8988T (cell line): ENCODE results near the gene CCSAP.
"Not testable (repeated sequence)": the region's sequence is repeated elsewhere in the genome, so short reads cannot be mapped to it uniquely, and the experiment has no call there.

Experiments
- DNase-seq: peaks from one replicate; pipeline ENCODE4 v3.0.0; 2011

CCSAP gene

DNA sequence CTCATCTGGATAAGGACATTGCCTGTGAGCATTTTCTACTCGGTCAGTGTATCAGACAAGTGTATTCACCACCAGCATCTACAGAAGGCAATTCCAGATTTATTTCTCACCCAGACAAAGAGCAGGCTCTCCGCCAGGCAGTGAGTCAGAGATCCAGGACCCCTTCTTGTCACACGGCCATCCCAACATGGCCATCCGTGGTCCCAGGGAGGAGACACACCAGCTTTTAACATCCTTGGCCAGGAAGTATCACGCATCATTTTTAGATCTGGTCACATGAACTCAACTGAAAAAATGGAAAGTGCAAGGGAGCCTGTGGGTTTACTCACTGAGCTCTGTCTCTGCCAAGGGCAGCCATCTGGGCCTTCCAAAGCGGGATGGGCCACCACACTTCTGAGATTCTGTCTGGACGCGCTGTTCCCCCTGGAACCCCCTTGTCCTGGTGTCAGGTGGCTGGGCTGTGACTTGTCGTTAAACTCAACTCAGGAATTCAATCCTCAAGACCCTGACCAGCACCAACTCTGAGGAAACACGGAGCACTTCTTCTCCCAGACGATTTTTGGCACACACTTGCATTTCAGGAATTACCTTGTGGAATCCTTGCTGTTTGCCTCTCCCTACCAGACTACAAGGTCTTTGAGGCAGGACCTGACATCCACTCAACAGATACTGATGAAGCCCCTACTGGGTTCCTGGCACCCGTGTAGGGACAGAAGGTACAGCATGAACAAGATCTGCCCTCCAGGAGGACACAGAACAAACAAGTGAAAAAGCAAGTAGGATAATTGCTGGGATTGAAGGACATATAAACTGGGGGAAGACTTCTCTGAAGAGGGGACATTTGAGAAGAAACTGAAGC, 21.6 kb upstream of the CCSAP start:
- no peak for DNase-seq

DNA sequence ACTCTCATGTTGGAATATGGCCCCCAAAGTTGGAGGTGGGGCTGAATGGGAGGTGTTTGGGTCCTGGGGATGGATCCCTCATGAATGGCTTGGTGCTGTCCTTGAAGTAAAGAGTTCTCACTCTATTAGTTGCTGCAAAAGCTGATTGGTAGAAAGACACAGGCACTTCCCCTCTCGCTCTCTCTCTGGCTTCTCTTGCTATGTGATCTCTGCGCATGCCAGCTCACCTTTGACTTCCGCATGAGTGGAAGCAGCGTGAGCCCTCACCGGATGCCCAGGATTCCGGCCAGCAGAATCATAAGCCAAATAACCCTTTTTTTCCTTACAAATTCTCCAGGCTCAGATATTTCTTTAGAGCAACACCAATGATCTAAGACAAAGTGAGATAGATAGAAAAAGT, 20.9 kb upstream of the CCSAP start:
- DNase-seq: no peak

DNA sequence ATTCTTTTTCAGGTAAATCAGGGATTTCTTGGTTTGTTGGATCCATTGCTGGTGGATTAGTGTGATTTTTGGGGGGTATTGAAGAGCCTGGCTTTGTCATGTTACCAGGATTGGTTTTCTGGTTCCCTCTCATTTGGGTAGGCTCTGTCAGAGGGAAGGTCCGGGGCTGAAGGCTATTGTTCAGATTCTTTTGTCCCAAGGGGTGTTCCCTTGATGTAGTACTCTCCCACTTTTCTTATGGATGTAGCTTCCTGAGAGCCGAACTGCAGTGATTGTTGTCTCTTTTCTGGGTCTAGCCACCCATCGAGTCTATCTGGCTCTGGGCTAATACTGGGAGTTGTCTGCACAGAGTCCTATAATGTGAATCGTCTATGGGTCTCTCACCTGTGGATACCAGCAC, 17.6 kb upstream of the CCSAP start:
- no peak for DNase-seq

DNA sequence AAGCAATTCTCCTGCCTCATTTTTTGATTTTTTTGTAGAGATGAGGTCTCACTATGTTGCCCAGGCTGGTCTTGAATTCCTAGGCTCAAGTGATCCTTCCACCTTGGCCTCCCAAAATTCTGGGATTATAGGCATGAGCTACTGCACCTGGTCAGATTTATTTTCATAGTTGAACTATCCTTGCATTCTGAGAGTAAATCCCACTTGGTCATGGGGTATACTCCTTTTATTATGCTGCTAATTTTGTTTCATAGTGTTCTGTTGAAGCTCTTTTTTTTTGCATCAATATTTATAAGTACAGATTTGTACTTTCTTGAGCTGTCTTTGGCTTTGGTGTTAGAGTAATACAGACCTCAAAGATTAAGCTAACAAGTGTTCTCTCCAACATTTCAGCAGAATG, 12.8 kb upstream of the CCSAP start:
- DNase-seq: no peak

DNA sequence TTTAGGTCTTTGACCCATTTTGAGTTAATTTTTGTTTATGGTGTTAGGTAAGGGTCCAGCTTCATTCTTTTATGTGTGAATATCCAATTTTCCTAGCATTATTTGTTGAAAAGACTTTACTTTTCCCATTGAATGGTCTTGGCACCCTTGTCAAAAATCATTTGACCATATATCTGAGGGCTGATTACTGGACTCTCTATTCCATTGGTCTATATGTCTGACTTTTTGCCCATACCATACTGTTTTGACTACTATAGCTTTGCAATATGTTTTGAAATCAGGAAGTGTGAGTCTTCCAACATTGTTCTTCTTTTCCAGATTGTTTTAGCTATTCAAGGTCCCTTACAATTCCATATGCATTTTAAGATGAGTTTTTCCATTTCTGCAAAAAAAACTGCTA, 11.4 kb upstream of the CCSAP start:
- DNase-seq: no peak

DNA sequence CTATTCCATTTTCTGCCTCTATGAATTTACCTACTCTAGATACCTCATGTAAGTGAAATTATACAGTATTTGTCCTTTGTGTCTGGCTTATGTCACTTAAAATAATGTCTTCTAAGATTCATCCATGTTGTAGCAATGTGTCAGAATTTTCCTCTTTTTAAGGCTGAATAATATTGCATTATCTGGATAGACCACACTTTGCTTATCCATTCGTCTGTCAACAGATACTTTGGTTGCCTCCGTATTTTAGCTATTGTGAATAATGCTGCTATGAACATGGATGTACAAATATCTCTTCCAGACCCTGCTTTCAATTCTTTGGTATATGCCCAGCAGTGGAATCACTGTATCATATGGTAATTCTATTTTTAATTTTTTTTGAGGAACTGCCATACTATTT, 10.1 kb upstream of the CCSAP start:
- no peak for DNase-seq

DNA sequence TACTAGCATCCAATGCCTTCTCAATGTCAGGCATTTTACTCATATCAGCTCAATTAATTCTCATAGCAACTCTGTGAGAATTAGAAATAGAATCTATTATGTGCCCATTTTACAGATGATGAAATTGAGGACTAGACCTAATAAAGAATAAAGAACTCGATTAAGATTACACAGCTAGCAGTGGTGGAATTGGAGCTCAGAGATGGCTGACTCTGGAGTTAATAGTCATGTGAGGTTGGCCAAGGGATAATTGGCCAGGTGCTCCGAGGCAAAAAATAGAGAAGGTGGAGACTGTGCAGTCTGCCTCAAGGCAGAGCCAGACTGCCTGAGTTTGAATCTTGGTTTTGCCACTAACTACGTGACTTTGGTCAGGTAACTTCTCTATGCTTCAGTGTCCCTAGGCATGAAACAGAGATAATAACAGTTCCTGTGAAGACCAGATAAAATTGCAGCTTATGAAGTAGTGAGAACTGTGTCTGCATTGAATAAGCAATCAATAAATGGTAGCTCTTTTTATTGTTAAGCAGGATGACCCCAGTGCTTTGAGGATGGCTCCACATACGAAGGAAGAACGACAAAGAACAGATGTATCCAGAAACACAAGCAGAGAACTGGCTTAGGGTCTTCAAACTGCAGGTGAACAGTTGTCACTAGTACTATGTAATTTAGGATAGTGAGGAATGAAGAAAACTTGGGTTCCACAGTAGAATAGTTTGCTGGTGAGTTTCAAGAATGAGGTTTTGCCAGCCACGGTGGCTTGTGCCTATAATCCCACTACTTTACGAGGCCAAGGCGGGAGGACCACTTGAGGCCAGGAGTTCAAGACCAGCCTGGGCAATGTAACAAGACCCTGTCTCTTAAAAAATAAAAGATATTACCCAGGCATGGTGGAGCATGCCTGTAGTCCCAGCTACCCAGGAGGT, 6.9 kb upstream of the CCSAP start:
- no peak for DNase-seq

DNA sequence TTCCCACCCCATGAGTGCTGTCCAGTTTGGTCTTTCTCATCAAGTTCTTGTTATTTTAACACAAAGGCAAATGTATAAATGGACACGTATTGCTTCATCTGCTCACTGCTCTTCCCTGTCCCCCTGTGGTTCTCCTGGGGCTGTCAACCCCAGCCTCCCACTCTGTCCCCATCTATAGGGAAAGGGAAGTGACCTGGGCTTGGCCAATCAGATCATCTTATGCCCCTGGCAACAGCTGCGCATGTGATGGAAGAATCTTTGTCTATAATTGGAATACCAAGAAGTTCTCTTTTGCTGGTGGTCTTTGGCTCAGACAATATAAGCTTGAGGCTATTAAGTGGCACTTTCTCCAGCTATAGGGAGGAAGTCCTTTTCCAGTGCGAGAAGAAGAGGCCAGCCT, 4.7 kb upstream of the CCSAP start:
- DNase-seq: no peak

DNA sequence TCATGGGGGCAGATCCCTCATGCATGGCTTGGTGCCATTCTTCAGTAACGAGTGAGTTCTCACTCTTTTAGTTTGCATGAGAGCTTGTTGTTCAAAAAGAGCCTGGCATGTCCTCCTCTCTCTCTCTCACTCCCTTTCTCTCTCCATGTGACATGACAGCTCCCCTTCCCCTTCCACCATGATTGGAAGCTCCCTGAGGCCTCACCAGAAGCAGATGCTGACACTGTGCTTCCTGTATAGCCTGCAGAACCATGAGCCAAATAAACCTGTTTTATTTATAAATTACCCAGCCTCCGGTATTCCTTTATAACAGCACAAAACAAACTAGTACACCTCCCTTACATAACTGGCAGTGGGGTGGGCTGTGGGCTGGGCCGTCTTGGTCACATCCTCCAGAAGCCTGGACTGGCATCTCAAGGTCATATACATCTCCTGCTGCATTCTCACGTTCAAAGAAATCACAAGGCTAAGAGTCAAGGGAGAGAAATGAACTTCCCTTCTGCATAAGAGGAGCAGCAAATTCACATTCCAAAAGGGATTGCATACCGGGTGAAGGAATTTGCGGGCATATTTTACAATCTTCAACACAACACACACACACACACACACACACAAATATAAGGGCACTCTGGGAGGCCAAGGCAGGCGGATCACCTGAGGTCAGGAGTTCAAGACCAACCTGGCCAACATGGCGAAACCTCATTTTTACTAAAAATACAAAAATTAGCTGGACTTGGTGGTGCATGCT, 2.3 kb upstream of the CCSAP start:
- no peak for DNase-seq

DNA sequence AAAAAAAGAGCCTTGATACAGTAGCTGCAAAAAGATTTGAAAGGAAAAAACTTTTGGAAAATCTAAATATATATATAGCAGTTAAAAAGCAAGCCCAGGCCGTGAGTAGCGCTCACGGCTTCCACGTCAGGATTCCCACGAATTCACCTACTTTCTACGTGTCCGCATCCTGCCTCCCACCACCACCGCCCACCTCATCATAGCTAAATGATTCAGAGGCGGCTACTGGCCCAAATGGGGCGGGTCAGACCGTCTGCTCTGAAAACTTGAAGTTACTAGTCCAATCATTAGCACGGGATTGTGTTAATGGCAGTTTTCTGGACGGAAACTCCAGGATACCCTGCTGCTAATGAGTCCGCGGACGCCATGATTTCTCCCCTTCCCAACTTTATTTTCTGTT, 1.3 kb upstream of the CCSAP start:
- no peak for DNase-seq

DNA sequence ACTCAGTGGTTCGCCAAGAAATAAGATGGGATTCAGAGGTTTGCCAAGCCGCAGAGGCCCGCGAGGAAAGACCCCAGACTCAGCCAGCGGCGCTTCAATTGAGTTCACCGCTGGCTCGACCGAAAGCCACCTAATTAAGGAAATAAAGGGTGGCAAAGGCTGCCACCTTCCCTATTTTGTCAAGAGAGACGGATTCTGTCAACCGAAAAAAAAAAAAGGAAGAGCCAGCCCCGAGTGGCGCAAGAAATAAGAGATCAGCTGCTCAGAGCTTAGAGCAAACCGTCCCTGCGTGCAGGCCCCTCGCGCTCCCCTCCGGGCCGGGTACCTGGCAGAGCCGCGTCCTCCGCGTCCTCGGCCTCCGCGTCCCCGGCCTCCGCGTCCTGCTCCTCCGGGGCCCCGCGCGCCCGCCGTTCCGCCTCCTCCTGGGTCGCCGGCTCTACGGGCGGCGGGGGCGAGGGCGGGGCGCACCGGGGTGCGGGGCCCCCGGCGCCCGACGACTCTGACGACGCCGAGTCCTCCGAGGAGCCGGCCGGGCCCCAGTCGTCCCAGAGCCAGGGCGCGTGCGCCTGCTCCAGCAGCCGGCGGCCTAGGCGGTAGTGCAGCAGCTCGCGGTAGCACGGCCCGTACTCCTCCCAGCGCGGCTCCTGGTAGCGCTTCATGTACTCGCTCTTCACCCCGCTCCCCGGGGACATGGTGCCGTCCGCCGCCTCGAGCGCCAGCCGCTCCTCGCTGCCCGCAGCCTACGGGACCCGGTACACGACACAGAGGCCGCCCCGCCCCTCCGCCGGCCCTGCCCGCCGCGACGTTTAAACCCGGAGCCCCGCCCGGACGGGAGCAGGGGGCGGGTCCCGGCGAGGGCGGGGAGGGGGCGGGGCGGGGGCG, 832 bp downstream of the CCSAP start:
- DNase-seq: peak; percentile 73

DNA sequence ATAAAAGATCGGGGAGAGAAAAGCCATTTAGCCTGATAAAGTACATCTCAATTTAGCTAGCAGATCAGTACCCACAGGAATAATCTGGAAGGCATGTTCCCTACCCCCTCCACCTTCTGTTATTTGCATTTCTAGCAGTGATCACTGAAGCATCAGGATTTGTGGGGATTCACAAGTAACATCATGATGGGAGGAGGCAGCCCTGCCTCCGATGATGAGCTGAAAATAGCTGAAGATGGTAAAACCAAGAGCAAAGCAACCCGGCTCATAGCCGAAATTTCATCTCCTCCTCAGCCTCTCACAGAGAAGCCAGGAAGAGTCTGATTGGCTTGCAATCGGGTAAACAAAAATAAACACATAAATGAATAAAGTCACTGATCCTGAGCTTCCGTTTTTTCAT, 2.4 kb downstream of the CCSAP start:
- no peak for DNase-seq

DNA sequence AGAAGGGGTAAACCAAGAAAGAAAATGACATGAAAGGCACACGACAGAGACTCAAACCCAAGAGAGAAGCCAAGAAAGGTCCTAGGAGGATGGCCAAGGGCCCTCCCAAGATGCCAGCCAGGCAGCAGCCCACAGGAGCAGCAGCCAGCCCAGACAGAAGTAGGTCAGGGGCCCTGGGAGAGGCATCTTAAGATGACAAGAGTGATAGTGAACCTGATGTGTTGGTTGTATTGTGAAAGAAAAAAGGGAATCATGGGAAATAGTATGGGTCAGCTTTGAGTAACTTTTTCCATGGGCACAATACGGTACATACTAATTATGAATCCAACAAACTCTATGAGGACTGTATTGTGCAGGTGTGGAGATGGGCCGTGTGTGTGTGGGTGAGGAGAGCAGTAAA, 3.3 kb downstream of the CCSAP start:
- DNase-seq: no peak

DNA sequence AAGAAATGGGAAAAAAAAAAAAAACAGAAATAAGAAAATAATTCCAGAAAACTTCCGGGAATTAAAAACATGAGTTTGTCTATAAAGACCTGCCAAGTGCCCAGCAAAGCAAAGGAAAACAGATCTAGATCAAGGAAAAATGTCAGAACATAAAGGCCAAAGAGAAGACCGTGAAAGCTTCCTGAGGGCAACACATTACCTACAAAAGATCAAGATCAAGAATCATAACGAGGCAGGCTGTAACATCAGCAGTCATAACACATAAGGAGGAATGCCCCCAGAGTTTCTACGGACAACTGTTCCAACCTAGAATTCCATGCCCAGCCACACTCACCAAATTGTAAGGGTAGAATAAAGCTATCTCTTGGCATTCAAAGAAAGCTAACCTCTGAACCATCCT, 3.8 kb downstream of the CCSAP start:
- DNase-seq: no peak

DNA sequence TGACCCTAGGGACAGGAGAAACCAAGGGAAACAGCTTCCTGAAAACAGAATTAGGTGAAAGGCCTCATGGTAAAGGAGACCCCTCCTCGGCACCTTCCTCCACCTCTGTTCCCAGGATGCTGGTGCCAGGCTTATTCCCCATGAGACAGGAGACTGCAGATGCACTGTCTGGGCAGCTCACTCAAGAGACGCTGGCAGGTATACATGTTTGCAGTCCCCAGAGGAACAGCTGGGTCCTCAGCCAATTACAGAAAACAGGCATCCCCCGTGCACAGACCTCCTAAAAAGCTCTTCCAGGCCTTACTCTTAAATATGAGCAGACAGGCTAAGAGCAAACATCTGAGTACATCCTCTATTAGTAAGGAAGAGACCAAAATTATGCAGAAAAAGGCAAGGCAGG, 6.5 kb downstream of the CCSAP start:
- no peak for DNase-seq

DNA sequence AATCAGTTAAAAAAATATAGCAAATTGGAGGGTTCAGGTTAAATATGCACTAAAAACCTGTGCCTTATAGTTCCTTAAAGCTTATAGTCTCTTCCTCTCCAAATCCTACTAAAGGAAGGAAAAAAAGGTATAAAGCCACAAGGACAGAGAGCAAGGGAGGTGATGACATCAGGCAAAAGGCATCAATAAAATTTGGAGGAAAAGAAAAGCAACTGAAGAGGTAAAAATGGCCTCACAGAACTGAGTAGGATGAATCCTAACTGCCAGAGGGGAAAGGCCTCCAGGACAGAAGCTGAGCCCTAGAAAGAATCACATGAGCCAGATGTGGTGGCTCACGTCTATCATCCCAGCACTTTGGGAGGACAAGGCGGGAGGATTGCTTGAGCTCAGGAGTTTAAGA, 8.1 kb downstream of the CCSAP start:
- DNase-seq: no peak

DNA sequence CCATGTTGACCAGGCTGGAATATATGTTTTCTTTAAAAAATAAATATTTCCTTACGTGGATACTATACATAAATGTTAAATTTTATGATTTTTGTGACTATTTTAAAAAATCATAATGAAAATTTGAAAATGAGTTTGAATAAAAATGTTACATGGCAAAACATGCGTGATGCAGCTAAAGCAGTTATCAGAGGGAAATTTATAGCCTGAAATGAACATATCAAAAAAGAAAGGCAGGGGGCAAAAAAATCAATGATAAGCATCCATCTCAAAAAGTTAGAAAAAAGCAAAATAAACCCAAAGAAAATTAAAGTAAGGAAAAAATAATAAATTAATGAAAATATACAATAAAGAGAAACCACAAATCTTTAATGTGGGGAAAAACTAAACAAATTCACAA, 8.6 kb downstream of the CCSAP start:
- DNase-seq: no peak

DNA sequence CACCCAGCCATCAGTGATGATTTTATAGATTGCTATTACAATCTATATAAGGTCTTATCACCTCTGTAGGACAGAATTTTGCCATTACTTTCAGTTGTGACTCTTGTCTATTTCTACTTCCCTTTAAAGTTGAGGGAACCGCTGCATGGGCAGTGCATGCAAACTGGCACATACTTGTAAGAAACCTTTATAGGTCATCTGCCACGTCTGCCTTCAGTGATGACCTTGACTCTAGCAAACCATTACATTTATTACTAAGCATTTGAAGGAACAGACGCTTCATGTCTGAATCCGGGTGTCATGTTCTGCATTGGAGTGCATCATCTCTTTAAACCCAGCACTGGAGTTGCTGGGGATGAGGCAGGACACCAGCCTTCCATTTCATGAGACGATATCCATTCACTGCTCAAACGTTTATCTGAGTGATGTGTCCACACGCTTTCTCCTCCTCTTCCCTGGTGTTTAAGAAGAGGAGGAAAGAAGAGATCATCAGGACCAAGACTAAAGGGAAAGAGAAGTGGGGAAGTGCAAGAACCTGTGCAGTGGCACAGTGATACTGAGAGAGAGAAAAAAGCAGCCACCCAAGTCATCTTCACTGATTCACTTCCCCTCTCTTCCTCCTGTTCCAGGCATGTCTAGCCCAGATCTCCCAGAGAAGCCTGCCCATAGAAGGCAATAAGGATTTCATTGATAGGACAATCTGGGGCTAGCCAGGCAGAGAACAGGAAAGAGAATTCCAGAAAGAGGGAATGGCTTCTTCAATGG, 14.1 kb downstream of the CCSAP start:
- DNase-seq: no peak

DNA sequence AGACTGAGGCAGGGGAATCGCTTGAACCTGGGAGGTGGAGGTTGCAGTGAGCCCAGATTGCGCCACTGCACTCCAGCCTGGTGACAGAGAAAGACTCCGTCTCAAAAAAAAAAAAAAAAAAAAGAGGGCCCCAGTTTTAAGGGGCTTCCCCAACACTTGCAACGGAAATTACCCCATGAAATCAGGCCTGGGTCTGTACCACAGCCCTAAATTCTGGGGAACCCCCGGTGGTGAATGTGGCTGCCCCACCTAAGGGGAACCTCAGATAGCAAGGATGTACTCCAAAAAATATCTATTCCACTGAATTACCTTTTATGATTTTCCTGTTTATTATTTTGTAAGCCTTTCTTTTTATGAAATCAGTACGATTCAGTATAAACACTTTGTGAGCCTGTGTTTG, 15.1 kb downstream of the CCSAP start:
- DNase-seq: not testable (repeated sequence)

DNA sequence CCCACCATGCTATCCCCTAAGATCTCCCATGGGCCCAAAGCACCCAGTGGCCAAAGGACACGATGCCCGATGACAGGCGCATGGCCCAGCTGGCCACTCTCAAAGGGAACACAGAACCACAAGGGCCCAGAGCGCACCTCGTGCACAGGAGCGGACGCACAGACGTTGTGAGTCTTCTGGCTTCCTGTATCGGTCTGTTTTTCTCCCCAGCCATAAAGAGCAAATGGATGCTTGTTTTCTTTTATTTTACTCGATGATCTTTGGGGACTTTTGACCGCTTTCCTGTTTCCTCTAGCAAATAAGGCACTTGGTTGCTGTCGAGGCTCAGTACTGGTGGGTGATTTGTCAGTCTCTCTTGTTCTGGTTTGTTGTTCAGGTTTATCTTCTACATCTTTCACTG, 16.2 kb downstream of the CCSAP start:
- DNase-seq: no peak

DNA sequence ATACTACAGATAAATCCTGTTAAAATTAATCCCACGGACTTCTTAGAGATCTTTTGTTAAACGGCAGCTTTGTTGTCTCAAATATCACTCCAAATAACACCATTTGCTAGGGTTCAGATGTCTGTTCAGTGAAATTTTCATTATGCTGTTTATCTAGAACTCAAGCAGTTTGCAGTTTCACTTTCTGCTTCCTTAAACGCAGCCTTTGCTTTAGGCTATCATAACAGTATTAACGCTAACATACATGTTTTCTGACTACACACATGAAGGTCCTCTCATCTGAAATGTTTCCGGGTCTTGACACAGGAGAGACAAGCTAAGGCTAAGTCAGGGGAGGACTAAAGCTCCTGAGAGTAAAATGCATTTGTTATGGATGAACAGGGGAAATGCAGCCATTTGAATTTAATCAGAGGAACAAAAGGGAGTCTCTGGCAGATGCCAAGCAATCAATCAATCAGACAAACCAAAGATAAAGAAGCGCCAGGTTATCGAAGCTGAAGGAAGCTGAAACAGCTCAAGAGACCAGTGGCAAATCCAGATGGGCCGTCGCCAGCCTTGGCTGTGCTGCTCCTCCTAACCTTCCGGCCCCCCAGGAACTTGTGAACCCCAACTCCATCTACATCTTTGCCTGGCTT, 16.9 kb downstream of the CCSAP start:
- DNase-seq: no peak
